H9 (cell line): ENCODE data around the gene TLR5. TPM values are rescaled to one million over a fixed set of nuclear protein-coding genes. Genes with fewer than 3 reads are reported as not detected.

Experiments
- DNase-seq: peaks from one replicate; pipeline ENCODE4 v3.0.0-alpha.2; 2017
- H2AFZ ChIP-seq: one replicate; pipeline ENCODE4 v1.6.1; 2013; ENCODE audit warnings: mild to moderate bottlenecking, low read length, control low read depth, moderate library complexity
- H2AK5ac ChIP-seq: 2 replicates; pipeline ENCODE4 v1.6.1; 2013; ENCODE audit warnings: low read length, control low read depth, mixed read lengths; ENCODE audit not compliant: insufficient read length
- H2BK120ac ChIP-seq: one replicate; pipeline ENCODE4 v1.6.1; 2013; ENCODE audit warnings: low read depth, mild to moderate bottlenecking, low read length, control low read depth, inconsistent platforms; ENCODE audit not compliant: poor library complexity, severe bottlenecking
- H2BK12ac ChIP-seq: 2 replicates; pipeline ENCODE4 v1.6.1; 2013; ENCODE audit warnings: low read length, control low read depth, mixed read lengths, low read depth; ENCODE audit not compliant: insufficient read length
- H2BK15ac ChIP-seq: 2 replicates; pipeline ENCODE4 v1.6.1; 2013; ENCODE audit warnings: low read depth, low read length, control low read depth
- H2BK20ac ChIP-seq: one replicate; pipeline ENCODE4 v1.6.1; 2013; ENCODE audit warnings: low read depth, mild to moderate bottlenecking, low read length, control low read depth, inconsistent platforms; ENCODE audit not compliant: poor library complexity, severe bottlenecking
- H2BK5ac ChIP-seq: 2 replicates; pipeline ENCODE4 v1.6.1; 2013; ENCODE audit warnings: low read length, control low read depth, mixed read lengths; ENCODE audit not compliant: insufficient read length
- H3K14ac ChIP-seq: 2 replicates; pipeline ENCODE4 v1.6.1; 2013; ENCODE audit warnings: low read length, control low read depth; ENCODE audit not compliant: insufficient read depth
- H3K18ac ChIP-seq: 2 replicates; pipeline ENCODE4 v1.6.1; 2013; ENCODE audit warnings: low read depth, mild to moderate bottlenecking, mixed read lengths, low read length, control low read depth; ENCODE audit not compliant: insufficient read length
- H3K23ac ChIP-seq: 2 replicates; pipeline ENCODE4 v1.6.1; 2013; ENCODE audit warnings: low read length, control low read depth, mixed read lengths, low read depth; ENCODE audit not compliant: insufficient read length
- H3K23me2 ChIP-seq: 2 replicates; pipeline ENCODE4 v1.6.1; 2013; ENCODE audit warnings: low read depth, mild to moderate bottlenecking, mixed read lengths, low read length, control low read depth; ENCODE audit not compliant: insufficient read length, poor library complexity, severe bottlenecking
- H3K27ac ChIP-seq: 2 replicates; pipeline ENCODE4 v1.5.1; 2013; ENCODE audit warnings: low read length, control low read depth, mixed read lengths, low read depth; ENCODE audit not compliant: insufficient read length
- H3K27me3 ChIP-seq: 2 replicates; pipeline ENCODE4 v1.6.1; 2013; ENCODE audit warnings: low read length, control low read depth, inconsistent platforms; ENCODE audit not compliant: insufficient read depth
- H3K4ac ChIP-seq: 2 replicates; pipeline ENCODE4 v1.6.1; 2013; ENCODE audit warnings: low read depth, mild to moderate bottlenecking, control low read depth, inconsistent platforms, low read length, moderate library complexity
- H3K4me1 ChIP-seq: 2 replicates; pipeline ENCODE4 v1.6.1; 2013; ENCODE audit warnings: low read length, control low read depth, inconsistent platforms; ENCODE audit not compliant: insufficient read depth
- H3K4me2 ChIP-seq: 2 replicates; pipeline ENCODE4 v1.6.1; 2013; ENCODE audit warnings: low read length, control low read depth, mixed read lengths; ENCODE audit not compliant: insufficient read length, insufficient read depth
- H3K56ac ChIP-seq: 2 replicates; pipeline ENCODE4 v1.6.1; 2013; ENCODE audit warnings: low read depth, mild to moderate bottlenecking, mixed read lengths, low read length, control low read depth; ENCODE audit not compliant: insufficient read length
- H3K79me1 ChIP-seq: 2 replicates; pipeline ENCODE4 v1.6.1; 2013; ENCODE audit warnings: low read depth, mild to moderate bottlenecking, moderate library complexity, low read length, control low read depth, inconsistent platforms; ENCODE audit not compliant: insufficient read depth, poor library complexity, severe bottlenecking
- H3K79me2 ChIP-seq: 2 replicates; pipeline ENCODE4 v1.6.1; 2013; ENCODE audit warnings: low read length, control low read depth, inconsistent platforms; ENCODE audit not compliant: insufficient read depth
- H3K9ac ChIP-seq: 2 replicates; pipeline ENCODE4 v1.6.1; 2013; ENCODE audit warnings: low read length, control low read depth, mixed read lengths; ENCODE audit not compliant: insufficient read length; ENCODE audit errors: extremely low read depth
- H3K9me3 ChIP-seq: one replicate; pipeline ENCODE4 v1.6.1; 2013; ENCODE audit warnings: low read depth, low read length, inconsistent platforms; ENCODE audit not compliant: control insufficient read depth
- H3T11ph ChIP-seq: one replicate; pipeline ENCODE4 v1.6.1; 2013; ENCODE audit warnings: mild to moderate bottlenecking, low read length, control low read depth, inconsistent platforms
- H4K20me1 ChIP-seq: one replicate; pipeline ENCODE4 v1.6.1; 2013; ENCODE audit not compliant: control insufficient read depth, insufficient read length, insufficient read depth
- H4K5ac ChIP-seq: 2 replicates; pipeline ENCODE4 v1.6.1; 2013; ENCODE audit warnings: low read depth, mild to moderate bottlenecking, mixed read lengths, low read length, control low read depth; ENCODE audit not compliant: insufficient read length
- H4K8ac ChIP-seq: replicated peaks from 2 replicates; pipeline ENCODE4 v1.6.1; 2013; ENCODE audit warnings: low read length, control low read depth, mixed read lengths, low read depth; ENCODE audit not compliant: insufficient read length
- H4K91ac ChIP-seq: 2 replicates; pipeline ENCODE4 v1.6.1; 2013; ENCODE audit warnings: low read depth, mild to moderate bottlenecking, moderate library complexity, mixed read lengths, low read length, control low read depth; ENCODE audit not compliant: insufficient read length
- H3K27ac Mint-ChIP-seq, 3 experiments: 2 replicates in 2 of 3; 3 replicates in 1 of 3; pipeline ENCODE4 v1.8.0; 2020 to 2021; ENCODE audit warnings: mixed read lengths in 3 of 3, mild to moderate bottlenecking in 1 of 3, moderate library complexity in 1 of 3
- H3K27me3 Mint-ChIP-seq: 2 replicates; pipeline ENCODE4 v1.8.0; 2021; ENCODE audit warnings: low read depth, mild to moderate bottlenecking, moderate library complexity, mixed read lengths
- H3K36me3 Mint-ChIP-seq, 3 experiments: 2 replicates in 2 of 3; 3 replicates in 1 of 3; pipeline ENCODE4 v1.8.0; 2020 to 2021; ENCODE audit warnings: low read depth in 3 of 3, mixed read lengths in 3 of 3; ENCODE audit not compliant: insufficient read depth in 1 of 3
- H3K4me1 Mint-ChIP-seq, 2 experiments: 2 replicates each; pipeline ENCODE4 v1.8.0; 2020; ENCODE audit warnings: mixed read lengths in 2 of 2
- H3K4me3 Mint-ChIP-seq, 2 experiments: 2 replicates in 1 of 2; 3 replicates in 1 of 2; pipeline ENCODE4 v1.8.0; 2020 to 2021; ENCODE audit warnings: mild to moderate bottlenecking in 2 of 2, mixed read lengths in 2 of 2, moderate library complexity in 1 of 2
- H3K9me3 Mint-ChIP-seq, 2 experiments: 2 replicates in 1 of 2; 3 replicates in 1 of 2; pipeline ENCODE4 v1.8.0; 2020; ENCODE audit warnings: mild to moderate bottlenecking in 2 of 2, mixed read lengths in 2 of 2, moderate library complexity in 1 of 2
- CTCF ChIP-seq: fragments of 200-600 bp; sonication (generic); conservative IDR thresholded peaks from 3 replicates; pipeline ENCODE4 v1.8.0; 2021; ENCODE audit warnings: antibody characterized with exemption, mild to moderate bottlenecking
- WGBS: extraction: QIAGEN DNeasy Blood & Tissue Kit; methylation state at CpG from one replicate; pipeline ENCODE4 v1.1.7; 2013; ENCODE audit warnings: missing lambda C conversion rate, low lambda C conversion rate, mixed read lengths; ENCODE audit not compliant: insufficient read length; ENCODE audit errors: extremely low coverage; 5-methylcytosine and 5-hydroxymethylcytosine counted together
- total RNA-seq: library from RNA; stranded (reverse); gene quantifications from 2 replicates; pipeline ENCODE4 v1.2.1, GENCODE V29; 2021

TLR5 gene
- total RNA-seq, 1 experiment from 2014 or later, result not detected

GRCh38 chr1:223146745-223147144, 3.7 kb upstream of the TLR5 start:
- Histone ChIP-seq H2BK5ac (no peak overlapping the region), H3K9ac (no peak overlapping the region), H2BK120ac (no peak overlapping the region), H3K18ac (no peak overlapping the region), H4K5ac (no peak overlapping the region), H2AK5ac (no peak overlapping the region), H3K4me2 (no peak overlapping the region), H4K91ac (no peak overlapping the region), H3T11ph (no peak overlapping the region), H2BK12ac (no peak overlapping the region), H3K9me3 (no peaks in the 10 kb centered on the region), H3K14ac (no peak overlapping the region), H3K27me3 (no peaks in the 10 kb centered on the region; the same call in 1 of the 2 replicates), H4K8ac (no peak overlapping the region), H3K4me1 (no peaks in the 10 kb centered on the region; the same call in 1 of the 2 replicates), H2AFZ (no peak overlapping the region), H3K23ac (no peak overlapping the region), H3K79me2 (no peaks in the 10 kb centered on the region), H3K27ac (no peak overlapping the region), H4K20me1 (no peaks in the 10 kb centered on the region), H2BK20ac (no peak overlapping the region), H2BK15ac (no peak overlapping the region), H3K23me2 (peaks cover 9% of the 10 kb centered on the region), H3K79me1 (no peaks in the 10 kb centered on the region), H3K56ac (no peak overlapping the region), H3K4ac (no peak overlapping the region)
- H3K4me1 Mint-ChIP-seq, result peaks cover 7 to 15% of the 10 kb centered on the region in 2 experiments
- no CpG with 5 or more reads among the region's 2 CpGs for WGBS
- H3K9me3 Mint-ChIP-seq, result no peaks in the 10 kb centered on the region; a peak in 1 of 5 replicates
- H3K27me3 Mint-ChIP-seq, result peaks cover 48% of the 10 kb centered on the region
- no peak overlapping the region for H3K4me3 Mint-ChIP-seq
- no peak for TF ChIP-seq CTCF
- H3K36me3 Mint-ChIP-seq, result no peaks in the 10 kb centered on the region; a peak in 1 of 7 replicates
- no peak for DNase-seq
- no peak overlapping the region for H3K27ac Mint-ChIP-seq
